GM03348 (cell line): ENCODE measurements around the gene TRIM22.
A peak's percentile ranks its signal among the peaks of the same experiment; 100 is the strongest.
"Not testable (repeated sequence)": the region's sequence is repeated elsewhere in the genome, so short reads cannot be mapped to it uniquely, and the experiment has no call there.

ENCODE experiments used
- DNase-seq: peaks from one replicate; pipeline ENCODE4 v3.0.0; 2012; ENCODE audit warnings: low spot score

The TRIM22 gene, protein sequence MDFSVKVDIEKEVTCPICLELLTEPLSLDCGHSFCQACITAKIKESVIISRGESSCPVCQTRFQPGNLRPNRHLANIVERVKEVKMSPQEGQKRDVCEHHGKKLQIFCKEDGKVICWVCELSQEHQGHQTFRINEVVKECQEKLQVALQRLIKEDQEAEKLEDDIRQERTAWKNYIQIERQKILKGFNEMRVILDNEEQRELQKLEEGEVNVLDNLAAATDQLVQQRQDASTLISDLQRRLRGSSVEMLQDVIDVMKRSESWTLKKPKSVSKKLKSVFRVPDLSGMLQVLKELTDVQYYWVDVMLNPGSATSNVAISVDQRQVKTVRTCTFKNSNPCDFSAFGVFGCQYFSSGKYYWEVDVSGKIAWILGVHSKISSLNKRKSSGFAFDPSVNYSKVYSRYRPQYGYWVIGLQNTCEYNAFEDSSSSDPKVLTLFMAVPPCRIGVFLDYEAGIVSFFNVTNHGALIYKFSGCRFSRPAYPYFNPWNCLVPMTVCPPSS

DNA sequence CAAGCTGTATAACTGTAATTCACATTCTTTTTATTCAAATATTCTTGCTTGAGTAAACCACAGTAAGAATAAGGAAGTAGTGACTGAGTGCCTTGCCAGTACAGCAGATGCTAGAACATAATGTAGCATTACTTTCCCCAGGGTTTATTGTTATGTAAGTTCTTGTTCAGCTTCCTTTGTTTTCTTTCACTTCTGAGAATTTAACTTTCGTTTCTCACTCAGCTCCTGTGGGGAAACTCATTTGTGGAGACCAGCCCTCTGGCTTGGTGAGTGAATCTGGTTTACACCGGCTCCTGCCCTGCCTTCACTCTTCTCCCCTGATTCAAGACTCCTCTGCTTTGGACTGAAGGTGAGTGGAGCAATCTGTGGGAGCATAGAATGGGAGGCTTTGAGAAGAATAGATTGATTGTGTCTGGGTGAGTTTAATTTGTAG, at the start of gene TRIM22:
Gene TRIM22, plus strand, starts transcription at position 240 of the 433 bp plus-strand sequence. CDS start 6,443 bp downstream, outside the sequence.
- peak; percentile 49 for DNase-seq

- no peak for DNase-seq
Observed at GRCh38 chr11:5639953-5640352, 49.6 kb upstream of the TRIM22 start.

DNA sequence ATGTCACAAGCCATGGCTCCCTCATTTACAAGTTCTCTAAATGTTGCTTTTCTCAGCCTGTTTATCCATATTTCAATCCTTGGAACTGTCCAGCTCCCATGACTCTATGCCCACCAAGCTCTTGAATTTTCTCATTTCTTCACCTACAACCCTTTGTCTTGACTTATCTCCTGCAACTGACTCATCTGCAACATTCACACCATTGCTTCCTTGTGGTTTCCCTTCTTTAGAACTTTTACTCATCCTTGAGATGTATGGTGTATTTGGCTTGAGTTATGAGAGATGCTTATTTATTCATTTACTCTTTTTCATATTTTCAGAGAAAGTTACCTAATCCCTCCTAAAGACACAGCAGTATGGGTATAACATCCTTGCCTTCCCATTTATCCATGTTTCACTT, 46.0 kb upstream of the TRIM22 start:
- no peak for DNase-seq

DNA sequence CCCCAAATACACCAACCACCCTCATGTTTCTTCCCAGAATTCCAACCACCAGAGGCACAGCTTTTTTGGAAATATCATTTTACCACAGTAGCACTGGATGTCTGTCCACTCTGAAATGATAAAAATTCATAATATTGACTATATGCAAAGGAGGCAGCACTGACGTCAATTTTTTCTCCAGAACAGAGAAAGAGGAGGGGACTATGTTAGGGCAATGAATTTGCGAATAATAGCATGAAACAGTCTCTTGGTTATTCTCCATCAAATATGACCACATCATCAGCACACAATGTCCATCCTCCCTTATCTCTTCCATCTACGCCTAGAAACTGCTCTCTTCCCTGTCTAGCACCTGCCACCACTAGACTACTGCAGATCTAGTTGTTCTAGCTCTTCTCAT, 43.5 kb upstream of the TRIM22 start:
- no peak for DNase-seq

DNA sequence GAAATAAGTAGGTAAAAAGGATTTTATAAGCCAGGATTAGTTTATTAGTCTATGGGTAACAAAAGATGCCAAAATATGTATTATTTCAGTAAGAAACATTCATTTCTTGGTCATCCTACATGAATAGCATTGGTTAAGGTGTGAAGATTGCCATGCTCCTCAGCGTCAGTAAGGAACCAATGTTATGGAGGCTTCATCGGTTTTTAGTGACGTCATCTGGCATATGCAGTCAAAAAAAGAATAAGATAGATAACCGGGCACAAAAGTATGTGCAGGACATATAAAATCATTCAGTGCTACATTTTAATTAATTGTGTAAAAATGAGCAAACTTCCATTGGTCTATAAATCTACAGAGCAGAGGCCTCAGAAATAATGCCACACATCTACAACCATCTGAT, 34.1 kb upstream of the TRIM22 start:
- no peak for DNase-seq

GRCh38 chr11:5656956-5657355, 32.6 kb upstream of the TRIM22 start:
- DNase-seq: not testable (repeated sequence)

DNA sequence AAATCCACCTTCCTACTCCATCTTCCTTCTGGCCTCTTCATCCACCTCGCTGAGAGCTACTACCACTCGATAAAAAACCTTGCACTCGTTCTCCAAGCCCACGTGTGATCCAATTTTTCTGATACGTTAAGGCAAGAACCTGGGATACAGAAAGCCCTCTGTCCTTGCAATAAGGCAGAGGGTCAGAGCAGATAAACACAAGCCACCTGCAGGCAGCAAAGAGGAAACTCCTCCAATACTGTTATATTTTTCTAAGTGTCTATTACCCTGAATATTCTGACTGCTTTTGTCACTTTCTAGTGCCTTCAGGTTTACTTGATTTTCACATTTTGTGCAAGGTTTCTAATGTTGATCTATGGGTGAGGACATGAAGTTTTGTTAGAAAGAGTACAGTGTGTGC, 31.3 kb upstream of the TRIM22 start:
- no peak for DNase-seq

- DNase-seq: no peak
Observed at GRCh38 chr11:5663511-5663910, 26.1 kb upstream of the TRIM22 start.

DNA sequence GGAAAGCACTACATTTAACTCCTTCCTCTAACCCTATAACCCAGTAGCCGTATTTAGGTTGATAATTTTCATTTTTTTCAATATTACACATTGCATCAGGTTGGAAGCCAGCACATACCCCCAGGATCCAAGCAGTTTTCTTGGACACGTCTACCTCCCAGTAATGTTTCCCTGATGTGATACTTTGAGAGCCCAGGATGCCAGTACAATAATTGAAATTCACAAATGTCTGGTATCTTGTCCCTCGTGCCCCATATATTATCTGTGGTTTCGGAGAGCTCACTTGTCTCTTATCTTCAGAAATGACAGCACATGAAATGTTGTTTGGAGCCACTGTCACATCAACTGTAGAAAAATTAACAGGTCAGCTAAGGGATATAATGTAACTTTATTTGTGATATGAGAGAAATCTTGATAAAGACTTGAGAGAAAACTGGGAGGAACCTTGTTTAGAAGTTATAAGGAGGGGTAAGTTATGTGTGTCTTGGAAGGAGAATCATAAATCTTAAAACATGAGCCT, 24.5 kb upstream of the TRIM22 start:
- no peak for DNase-seq

DNA sequence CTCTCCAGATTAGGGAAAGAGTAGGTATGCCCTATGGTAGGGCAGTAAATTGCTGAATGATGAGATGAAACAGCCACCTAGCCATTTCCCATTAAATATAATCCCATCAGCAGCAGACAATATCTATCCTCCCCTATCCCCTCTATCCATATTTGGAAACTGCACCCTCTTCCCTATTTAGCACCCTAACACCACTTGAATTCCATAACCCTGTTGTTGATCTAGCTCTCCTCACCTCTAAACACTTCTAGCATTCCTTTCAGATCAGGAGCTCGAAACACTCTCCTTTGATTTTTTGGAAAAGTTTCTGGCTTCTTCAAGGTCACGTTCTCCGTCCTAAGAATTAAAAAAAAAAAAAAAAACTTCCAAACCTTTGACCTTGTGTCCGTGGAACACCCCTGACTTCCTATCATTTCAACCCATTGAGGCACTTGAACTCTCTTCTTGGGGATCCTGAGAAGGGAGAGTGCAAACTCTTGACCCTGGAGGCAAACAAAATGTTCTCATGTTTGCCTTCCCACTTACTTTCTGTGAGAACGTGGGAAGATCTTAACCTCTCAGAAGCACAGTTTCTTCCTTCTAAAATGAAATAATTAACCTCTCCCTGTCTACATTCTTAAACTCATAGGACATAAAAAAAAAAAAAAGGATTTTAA, 23.7 kb upstream of the TRIM22 start:
- no peak for DNase-seq

DNA sequence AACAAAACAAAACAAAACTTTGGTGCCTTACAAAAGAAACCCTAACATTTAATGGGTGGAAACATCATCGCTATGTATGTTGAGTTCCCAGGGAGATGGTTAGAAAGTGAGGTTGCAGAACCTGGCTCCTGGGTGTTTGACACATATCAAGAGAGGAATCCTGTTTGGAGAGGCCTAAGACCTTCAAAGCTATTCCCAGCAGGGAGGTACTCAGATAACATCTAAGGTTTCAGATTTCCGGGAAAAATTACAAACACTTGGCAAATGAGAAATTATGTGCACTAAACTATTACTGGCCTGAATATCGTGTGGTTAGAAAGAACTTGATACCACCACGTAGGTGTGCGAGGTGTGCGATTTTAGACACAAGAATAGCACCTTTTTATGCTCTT, 23.2 kb upstream of the TRIM22 start:
- DNase-seq: no peak

DNA sequence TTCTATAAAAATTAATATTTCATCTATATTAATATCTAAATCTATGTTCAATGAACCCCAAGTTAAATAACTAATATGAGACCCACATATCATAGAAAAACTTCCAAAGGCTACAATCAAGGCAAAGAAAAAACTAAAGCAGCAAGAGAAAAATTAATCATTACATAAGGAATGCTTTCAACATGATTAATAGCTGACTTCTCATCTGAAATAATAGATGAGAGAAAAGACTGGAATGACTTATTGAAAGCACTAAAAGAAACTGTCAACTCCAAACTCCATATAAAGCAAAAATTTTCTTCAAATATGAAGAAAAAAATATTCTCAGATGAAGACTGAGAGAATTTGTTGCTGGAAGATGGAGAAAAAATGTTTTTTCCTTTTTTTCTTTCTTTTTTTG, 17.8 kb upstream of the TRIM22 start:
- DNase-seq: no peak

DNA sequence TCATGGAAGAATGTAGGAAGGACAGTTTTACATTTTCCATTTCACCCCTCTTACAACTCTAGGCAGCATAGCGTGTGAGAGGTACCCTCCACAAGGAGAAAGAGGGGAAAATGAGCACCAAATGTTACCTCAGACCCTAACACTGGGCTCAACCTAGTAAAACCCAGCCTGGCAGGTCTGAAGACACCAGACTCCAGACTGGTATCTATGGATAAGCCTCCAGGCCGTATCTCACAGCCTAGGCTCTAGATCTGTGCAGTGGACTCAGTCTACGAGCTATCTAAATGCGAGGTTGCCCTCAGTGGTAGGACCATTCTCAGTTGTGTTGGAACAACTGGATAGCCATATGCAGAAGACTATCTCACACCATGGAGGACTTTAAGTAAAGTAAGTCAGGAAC, 15.2 kb upstream of the TRIM22 start:
- DNase-seq: no peak

- no peak for DNase-seq
Observed at GRCh38 chr11:5679811-5680210, 9.8 kb upstream of the TRIM22 start.

DNA sequence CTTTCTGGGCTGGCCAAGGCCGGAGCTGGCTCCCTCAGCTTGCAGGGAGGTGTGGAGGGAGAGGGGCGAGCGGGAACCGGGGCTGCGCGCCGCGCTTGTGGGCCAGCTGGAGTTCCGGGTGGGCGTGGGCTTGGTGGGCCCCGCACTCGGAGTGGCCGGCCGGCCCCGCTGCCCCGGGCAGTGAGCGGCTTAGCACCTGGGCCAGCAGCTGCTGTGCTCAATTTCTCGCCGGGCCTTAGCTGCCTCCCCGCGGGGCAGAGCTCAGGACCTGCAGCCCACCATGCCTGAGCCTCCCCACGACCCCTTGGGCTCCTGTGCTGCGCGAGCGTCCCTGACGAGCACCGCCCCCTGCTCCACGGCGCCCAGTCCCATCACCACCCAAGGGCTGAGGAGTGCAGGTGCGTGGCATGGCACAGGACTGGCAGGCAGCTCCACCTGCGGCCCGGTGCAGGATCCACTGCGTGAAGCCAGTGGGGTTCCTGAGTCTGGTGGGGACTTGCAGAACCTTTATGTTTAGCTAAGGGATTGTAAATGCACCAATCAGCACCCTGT, 6.6 kb upstream of the TRIM22 start:
- DNase-seq: not testable (repeated sequence)

DNA sequence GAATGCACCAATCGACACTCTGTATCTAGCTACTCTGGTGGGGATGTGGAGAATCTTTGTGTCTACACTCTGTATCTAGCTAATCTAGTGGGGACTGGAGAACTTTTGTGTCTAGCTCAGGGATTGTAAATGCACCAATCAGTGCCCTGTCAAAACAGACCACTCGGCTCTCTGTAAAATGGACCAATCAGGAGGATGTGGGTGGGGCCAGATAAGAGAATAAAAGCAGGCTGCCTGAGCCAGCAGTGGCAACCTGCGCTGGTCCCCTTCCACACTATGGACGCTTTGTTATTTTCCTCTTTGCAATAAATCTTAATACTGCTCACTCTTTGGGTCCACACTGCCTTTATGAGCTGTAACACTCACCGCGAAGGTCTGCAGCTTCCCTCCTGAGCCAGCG, 6.0 kb upstream of the TRIM22 start:
- DNase-seq: not testable (repeated sequence)

DNA sequence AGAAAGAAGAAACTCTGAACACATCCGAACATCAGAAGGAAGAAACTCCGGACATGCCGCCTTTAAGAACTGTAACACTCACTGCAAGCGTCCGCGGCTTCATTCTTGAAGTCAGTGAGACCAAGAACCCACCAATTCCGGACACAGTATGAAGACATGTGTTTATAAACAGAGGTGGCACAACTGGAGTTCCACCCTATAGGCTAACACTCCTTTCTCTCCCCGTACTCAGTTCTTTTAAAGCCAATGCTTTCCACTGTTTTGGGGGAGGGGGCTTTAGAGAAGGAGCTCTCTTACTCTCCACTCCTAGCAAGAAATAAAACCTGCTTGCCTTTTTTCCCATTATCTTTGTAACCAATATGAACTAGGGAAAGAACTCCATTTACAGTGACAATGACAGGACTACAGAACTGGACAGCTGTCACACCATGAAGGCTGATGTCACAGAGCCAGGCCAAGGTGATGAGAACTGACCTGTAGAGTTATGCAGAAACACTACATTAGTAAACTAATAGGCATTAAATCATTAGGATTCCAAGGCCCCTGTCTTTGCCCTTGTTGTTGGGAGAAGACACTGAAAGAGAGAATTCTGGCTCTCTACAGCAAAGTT, 5.4 kb upstream of the TRIM22 start:
- no peak for DNase-seq

GRCh38 chr11:5684646-5685362, 4.8 kb upstream of the TRIM22 start, which contains the start of gene TRIM5:
TRIM5 (minus strand) TSS chr11:5685074; CDS start chr11:5680177, 4,897 bp downstream.
- DNase-seq: peak; percentile 94

DNA sequence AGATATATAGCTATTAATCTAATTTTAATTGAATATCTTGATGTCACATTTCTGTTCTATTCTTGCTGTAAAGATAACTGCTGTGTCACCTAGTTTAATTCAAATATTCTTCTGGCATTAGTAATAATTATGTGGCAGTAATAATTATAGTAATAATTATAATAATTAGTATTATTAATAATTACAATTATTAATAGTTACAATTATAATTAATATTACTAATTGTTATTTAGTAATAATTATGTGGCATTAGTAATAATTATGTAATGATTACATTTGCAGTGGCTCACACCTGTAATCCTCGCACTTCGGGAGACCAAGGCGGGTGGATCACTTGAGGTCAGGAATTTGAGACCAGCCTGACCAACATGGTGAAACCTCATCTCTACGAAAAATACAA, 3.2 kb upstream of the TRIM22 start:
- DNase-seq: no peak

DNA sequence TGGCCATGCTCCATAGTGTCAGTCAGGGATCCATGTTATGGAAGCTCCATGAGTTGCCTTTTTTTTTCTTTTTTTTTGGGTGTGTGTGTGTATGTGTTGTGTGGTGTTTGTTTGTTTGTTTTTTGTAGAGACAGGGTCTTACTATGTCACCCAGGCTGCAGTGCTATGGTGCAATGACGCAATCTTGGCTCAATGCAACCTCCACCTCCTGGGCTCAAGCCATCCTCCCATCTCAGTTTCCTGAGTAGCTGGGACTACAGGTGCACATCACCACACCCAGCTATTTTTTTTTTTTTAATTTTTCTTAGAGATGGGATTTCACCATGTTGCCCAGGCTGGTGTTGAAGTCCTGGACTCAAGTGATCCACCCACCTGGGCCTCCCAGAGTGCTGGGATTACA, 1.1 kb upstream of the TRIM22 start:
- no peak for DNase-seq

DNA sequence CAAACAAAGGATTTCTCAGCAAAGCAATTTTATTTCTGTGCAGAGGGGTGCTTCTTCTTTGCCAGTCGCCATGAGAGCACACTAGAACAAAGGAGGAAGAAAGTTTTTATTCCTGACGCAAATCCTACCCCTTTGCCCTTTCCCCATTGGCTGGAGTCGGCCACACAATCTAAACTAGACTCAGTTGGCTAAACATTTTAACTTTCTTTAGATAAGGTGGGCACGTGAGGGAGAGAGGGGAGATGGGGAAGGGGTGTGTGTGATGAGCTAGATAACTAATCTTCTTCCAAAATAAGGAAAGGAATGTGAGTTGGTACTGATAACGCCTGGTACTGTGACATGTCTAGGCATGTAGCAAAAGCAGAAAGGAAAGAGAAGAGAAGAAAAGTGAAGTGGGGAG, 626 bp downstream of the TRIM22 start:
- peak; percentile 36 for DNase-seq

DNA sequence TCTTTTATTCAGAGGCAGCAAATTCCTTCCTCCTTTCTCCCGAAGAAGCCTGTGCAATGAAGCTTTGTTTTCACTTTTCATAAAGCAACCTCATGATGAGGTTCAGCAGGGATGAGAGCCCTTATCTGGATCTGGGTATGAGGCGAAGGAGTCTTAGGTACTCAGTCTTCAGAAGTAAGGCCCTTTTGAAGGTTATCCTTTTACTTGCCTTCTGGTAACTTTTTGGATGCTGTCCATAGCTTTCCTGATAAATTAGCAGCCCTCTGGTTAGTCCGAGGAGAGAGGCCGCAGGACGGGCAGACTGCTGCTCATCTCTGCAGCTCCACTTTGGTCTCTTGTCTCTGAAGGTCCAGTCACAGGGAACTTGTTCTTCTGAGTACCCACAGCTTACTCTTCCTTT, 1.1 kb downstream of the TRIM22 start:
- no peak for DNase-seq
